Ovary (tissue), 3 donors: ENCODE measurements around the gene MTCH1.

Experiments
- CTCF ChIP-seq, 3 donors: fragments of 450-650 bp in 2 of 3; fragments of 200-600 bp in 1 of 3; IDR thresholded peaks; one replicate each; pipeline versions ENCODE4 v1.5.1 to v1.8.0; 2016 to 2022; ENCODE audit warnings: antibody characterized with exemption in 3 of 3, mild to moderate bottlenecking in 1 of 3
- EP300 ChIP-seq: sonication (generic); formaldehyde crosslinking; IDR thresholded peaks from one replicate; pipeline ENCODE4 v1.6.1; 2017; ENCODE audit warnings: antibody characterized with exemption
- POLR2A ChIP-seq: fragments of 450-650 bp; IDR thresholded peaks from one replicate; pipeline ENCODE4 v1.6.1; 2017; ENCODE audit warnings: antibody characterized with exemption, mild to moderate bottlenecking, moderate library complexity
- donor health status: DM: no; HTN: no; CAD: no.

- TF ChIP-seq CTCF (IDR thresholded peaks at IDR 0.05) = no peak
- TF ChIP-seq EP300 = no peak
- TF ChIP-seq POLR2A = no peak
Measured at GRCh38 chr6:37027811-37028469, 41.9 kb upstream of the MTCH1 start.
